ENCODE results near the gene ADSL. TPM values are rescaled to one million over a fixed set of nuclear protein-coding genes. Genes with fewer than 3 reads are reported as not detected.

The ADSL gene
- total RNA-seq, 1 experiment from 2014 or later, result 126 TPM

DNA sequence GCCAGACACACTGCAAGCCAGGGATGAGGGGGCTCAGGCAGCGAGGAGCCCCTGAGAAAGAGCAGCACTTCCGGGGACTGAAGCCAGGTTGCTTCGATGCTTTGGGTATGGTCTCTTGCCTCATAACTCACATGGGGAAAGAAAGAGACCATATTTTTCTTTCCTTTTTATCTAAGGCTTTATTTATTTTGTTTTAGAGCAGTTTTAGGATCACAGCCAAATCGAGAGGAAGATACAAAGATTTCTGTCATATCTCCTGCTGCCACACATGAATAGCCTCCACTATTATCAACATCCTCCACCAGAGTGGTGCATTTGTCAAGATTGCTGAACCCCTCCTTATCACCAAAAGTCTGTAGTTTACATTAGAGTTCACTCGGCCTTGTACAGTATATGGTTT lies 24.3 kb upstream of the ADSL start:
- H3K9ac ChIP-seq (ENCODE audit: low read length), result no peak overlapping the region
- peaks cover 5 to 13% of the 10 kb centered on the region in 2 experiments; a peak in 3 of 4 replicates for H3K36me3 ChIP-seq (ENCODE audit: control insufficient read depth in 1 of 2, insufficient read depth in 2 of 2, low read length in 2 of 2)
- no peaks in the 10 kb centered on the region for H3K4me1 ChIP-seq (ENCODE audit: control insufficient read depth in 1 of 2, insufficient read depth in 2 of 2, low read length in 2 of 2)
- no peaks in the 10 kb centered on the region for H3K27me3 ChIP-seq (ENCODE audit: insufficient read depth, low read length)
- POLR2A ChIA-PET, result no interaction called here
- no peaks in the 10 kb centered on the region for H3K79me2 ChIP-seq (ENCODE audit: insufficient read depth, low read length)
- RAD21 ChIA-PET (ENCODE audit: low non-redundant PET in 1 of 2, low total read pairs in 2 of 2, uncharacterized antibody in 2 of 2, unreplicated experiment in 2 of 2), result no interaction called here
- ATAC-seq (no peak), DNase-seq (ENCODE audit: low read depth, low spot score) (no peak)
- no peaks in the 10 kb centered on the region for H3K9me2 ChIP-seq (ENCODE audit: insufficient read depth)
- no TSS peak for BruUV-seq (replicated peaks)
- CTCF ChIA-PET, result no interaction called here
- no peak overlapping the region for H2AFZ ChIP-seq (ENCODE audit: low read depth, low read length, poor library complexity, severe bottlenecking)
- no peak overlapping the region for H3K4me2 ChIP-seq (ENCODE audit: low read length)
- H3K9me3 ChIP-seq (ENCODE audit: control insufficient read depth in 1 of 2, insufficient read depth in 1 of 2, low read depth in 1 of 2, low read length in 2 of 2), result no peaks in the 10 kb centered on the region
- TF ChIP-seq CBX3 (IDR thresholded peaks at IDR 0.05; ENCODE audit: low read depth) (no peak), EZH2phosphoT487 (IDR thresholded peaks at IDR 0.05; ENCODE audit: borderline replicate concordance) (no peak), YY1 (IDR thresholded peaks at IDR 0.05; ENCODE audit: extremely low read depth, insufficient replicate concordance, low read depth, low read length) (no peak), RAD21 (IDR thresholded peaks at IDR 0.05; ENCODE audit: low read depth) (no peak), POLR2A (IDR thresholded peaks at IDR 0.05; ENCODE audit: borderline replicate concordance, extremely low read depth, insufficient read depth, insufficient read length) (no peak), POLR2AphosphoS5 (IDR thresholded peaks at IDR 0.05; ENCODE audit: low read depth, low read length) (no peak), ELF1 (IDR thresholded peaks at IDR 0.05; ENCODE audit: borderline replicate concordance, low read depth) (no peak), CEBPB (IDR thresholded peaks at IDR 0.05; ENCODE audit: low read depth) (no peak)
- no peak overlapping the region for H3K4me3 ChIP-seq (replicated peaks in 1 of 2; ENCODE audit: low read depth in 1 of 2, low read length in 2 of 2)
- H3K27ac ChIP-seq (ENCODE audit: low read depth, low read length), result no peak overlapping the region
- no peaks in the 10 kb centered on the region for H4K20me1 ChIP-seq (ENCODE audit: insufficient read depth)
- intact Hi-C loops (cut with micrococcal nuclease), result no loop called here

DNA sequence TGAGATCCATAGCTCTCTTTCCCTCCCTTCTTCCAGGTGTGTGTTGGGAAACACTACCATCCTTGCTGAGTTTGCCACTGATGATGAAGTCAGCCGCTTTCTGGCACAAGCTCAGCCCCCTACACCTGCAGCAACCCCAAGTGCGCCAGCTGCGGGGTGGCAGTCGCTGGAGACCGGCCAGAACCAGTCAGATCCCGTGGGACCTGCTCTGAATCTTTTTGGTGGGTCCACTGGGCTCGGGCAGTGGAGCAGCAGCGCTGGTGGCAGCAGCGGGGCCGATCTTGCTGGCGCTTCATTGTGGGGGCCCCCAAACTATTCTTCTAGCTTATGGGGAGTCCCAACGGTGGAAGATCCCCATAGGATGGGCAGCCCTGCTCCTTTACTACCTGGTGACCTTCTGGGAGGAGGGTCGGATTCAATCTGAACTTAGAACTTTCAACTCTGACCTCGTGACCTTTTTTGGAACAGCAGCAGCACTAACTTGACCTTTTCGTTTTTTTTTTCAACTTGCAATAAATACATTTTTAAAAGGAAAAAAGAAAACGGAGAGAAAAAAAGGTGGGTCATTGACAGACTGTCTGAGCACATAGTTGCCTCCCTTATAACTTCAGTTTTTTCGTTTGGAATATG lies 23.4 kb upstream of the ADSL start:
- ATAC-seq (no peak), DNase-seq (ENCODE audit: low read depth, low spot score) (no peak)
- no peaks in the 10 kb centered on the region for H3K27me3 ChIP-seq (ENCODE audit: insufficient read depth, low read length)
- no TSS peak for BruUV-seq (replicated peaks)
- H3K9me3 ChIP-seq (ENCODE audit: control insufficient read depth in 1 of 2, insufficient read depth in 1 of 2, low read depth in 1 of 2, low read length in 2 of 2), result no peaks in the 10 kb centered on the region
- no peaks in the 10 kb centered on the region for H4K20me1 ChIP-seq (ENCODE audit: insufficient read depth)
- intact Hi-C loops (cut with micrococcal nuclease), result no loop called here
- RAD21 ChIA-PET (ENCODE audit: low non-redundant PET in 1 of 2, low total read pairs in 2 of 2, uncharacterized antibody in 2 of 2, unreplicated experiment in 2 of 2), result no interaction called here
- no peaks in the 10 kb centered on the region for H3K79me2 ChIP-seq (ENCODE audit: insufficient read depth, low read length)
- no peak overlapping the region for H3K9ac ChIP-seq (ENCODE audit: low read length)
- H3K36me3 ChIP-seq (ENCODE audit: control insufficient read depth in 1 of 2, insufficient read depth in 2 of 2, low read length in 2 of 2), result peaks cover 1 to 13% of the 10 kb centered on the region in 2 experiments; a peak in 3 of 4 replicates
- H3K4me1 ChIP-seq (ENCODE audit: control insufficient read depth in 1 of 2, insufficient read depth in 2 of 2, low read length in 2 of 2), result no peaks in the 10 kb centered on the region
- no peak overlapping the region for H2AFZ ChIP-seq (ENCODE audit: low read depth, low read length, poor library complexity, severe bottlenecking)
- no peak overlapping the region for H3K27ac ChIP-seq (ENCODE audit: low read depth, low read length)
- TF ChIP-seq TCF7L2 (IDR thresholded peaks at IDR 0.05; ENCODE audit: borderline replicate concordance, extremely low read depth, insufficient read depth, insufficient read length), result no peak
- TF ChIP-seq CBX3 (IDR thresholded peaks at IDR 0.05; ENCODE audit: low read depth), result no peak
- TF ChIP-seq POLR2AphosphoS5 (IDR thresholded peaks at IDR 0.05; ENCODE audit: low read depth, low read length), result no peak
- TF ChIP-seq, protein P1, sequence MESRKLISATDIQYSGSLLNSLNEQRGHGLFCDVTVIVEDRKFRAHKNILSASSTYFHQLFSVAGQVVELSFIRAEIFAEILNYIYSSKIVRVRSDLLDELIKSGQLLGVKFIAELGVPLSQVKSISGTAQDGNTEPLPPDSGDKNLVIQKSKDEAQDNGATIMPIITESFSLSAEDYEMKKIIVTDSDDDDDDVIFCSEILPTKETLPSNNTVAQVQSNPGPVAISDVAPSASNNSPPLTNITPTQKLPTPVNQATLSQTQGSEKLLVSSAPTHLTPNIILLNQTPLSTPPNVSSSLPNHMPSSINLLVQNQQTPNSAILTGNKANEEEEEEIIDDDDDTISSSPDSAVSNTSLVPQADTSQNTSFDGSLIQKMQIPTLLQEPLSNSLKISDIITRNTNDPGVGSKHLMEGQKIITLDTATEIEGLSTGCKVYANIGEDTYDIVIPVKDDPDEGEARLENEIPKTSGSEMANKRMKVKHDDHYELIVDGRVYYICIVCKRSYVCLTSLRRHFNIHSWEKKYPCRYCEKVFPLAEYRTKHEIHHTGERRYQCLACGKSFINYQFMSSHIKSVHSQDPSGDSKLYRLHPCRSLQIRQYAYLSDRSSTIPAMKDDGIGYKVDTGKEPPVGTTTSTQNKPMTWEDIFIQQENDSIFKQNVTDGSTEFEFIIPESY (IDR thresholded peaks at IDR 0.05; ENCODE audit: extremely low read depth, insufficient replicate concordance, low read length), result no peak
- no peak for TF ChIP-seq SIN3A (IDR thresholded peaks at IDR 0.05; ENCODE audit: low read depth)
- TF ChIP-seq ZFX (IDR thresholded peaks at IDR 0.05), result no peak
- TF ChIP-seq EGR1 (IDR thresholded peaks at IDR 0.05; ENCODE audit: low read depth), result no peak
- TF ChIP-seq, protein P2, sequence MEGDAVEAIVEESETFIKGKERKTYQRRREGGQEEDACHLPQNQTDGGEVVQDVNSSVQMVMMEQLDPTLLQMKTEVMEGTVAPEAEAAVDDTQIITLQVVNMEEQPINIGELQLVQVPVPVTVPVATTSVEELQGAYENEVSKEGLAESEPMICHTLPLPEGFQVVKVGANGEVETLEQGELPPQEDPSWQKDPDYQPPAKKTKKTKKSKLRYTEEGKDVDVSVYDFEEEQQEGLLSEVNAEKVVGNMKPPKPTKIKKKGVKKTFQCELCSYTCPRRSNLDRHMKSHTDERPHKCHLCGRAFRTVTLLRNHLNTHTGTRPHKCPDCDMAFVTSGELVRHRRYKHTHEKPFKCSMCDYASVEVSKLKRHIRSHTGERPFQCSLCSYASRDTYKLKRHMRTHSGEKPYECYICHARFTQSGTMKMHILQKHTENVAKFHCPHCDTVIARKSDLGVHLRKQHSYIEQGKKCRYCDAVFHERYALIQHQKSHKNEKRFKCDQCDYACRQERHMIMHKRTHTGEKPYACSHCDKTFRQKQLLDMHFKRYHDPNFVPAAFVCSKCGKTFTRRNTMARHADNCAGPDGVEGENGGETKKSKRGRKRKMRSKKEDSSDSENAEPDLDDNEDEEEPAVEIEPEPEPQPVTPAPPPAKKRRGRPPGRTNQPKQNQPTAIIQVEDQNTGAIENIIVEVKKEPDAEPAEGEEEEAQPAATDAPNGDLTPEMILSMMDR (IDR thresholded peaks at IDR 0.05 in 2 of 3, conservative IDR thresholded peaks at IDR 0.05 in 1 of 3; ENCODE audit: borderline replicate concordance in 1 of 3, insufficient read depth in 1 of 3, low read depth in 2 of 3, low read length in 2 of 3), result no peak
- TF ChIP-seq, protein P3, sequence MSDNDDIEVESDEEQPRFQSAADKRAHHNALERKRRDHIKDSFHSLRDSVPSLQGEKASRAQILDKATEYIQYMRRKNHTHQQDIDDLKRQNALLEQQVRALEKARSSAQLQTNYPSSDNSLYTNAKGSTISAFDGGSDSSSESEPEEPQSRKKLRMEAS (IDR thresholded peaks at IDR 0.05), result no peak
- TF ChIP-seq, protein P4, sequence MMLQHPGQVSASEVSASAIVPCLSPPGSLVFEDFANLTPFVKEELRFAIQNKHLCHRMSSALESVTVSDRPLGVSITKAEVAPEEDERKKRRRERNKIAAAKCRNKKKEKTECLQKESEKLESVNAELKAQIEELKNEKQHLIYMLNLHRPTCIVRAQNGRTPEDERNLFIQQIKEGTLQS (IDR thresholded peaks at IDR 0.05), result no peak
- no peak for TF ChIP-seq JUND (IDR thresholded peaks at IDR 0.05)
- TF ChIP-seq YY1 (IDR thresholded peaks at IDR 0.05; ENCODE audit: extremely low read depth, insufficient replicate concordance, low read depth, low read length), result no peak
- H3K4me3 ChIP-seq (replicated peaks in 1 of 2; ENCODE audit: low read depth in 1 of 2, low read length in 2 of 2), result no peak overlapping the region
- POLR2A ChIA-PET, result no interaction called here
- H3K9me2 ChIP-seq (ENCODE audit: insufficient read depth), result no peaks in the 10 kb centered on the region
- no peak overlapping the region for H3K4me2 ChIP-seq (ENCODE audit: low read length)
- CTCF ChIA-PET, result no interaction called here

All from HCT116 (cell line).